Vagina (tissue), 2 donors: ENCODE data around the gene B4GALT5.

Experiments used
- POLR2A ChIP-seq, 2 donors: fragments of 450-650 bp; IDR thresholded peaks; one replicate each; pipeline ENCODE4 v1.6.1; 2017; ENCODE audit warnings: antibody characterized with exemption in 2 of 2, mild to moderate bottlenecking in 2 of 2, moderate library complexity in 2 of 2
- POLR2AphosphoS5 ChIP-seq, 2 donors: sonication (generic); formaldehyde crosslinking; IDR thresholded peaks; one replicate each; pipeline ENCODE4 v1.9.0; 2017; ENCODE audit warnings: antibody characterized with exemption in 2 of 2, mild to moderate bottlenecking in 2 of 2, low read depth in 1 of 2; ENCODE audit not compliant: insufficient read depth in 1 of 2
- TF ChIP-seq, protein P1 (sequence below), 3 experiments: fragments of 450-650 bp in 2 of 3; fragments of 200-600 bp in 1 of 3; sonication (generic) in 1 of 3; IDR thresholded peaks; one replicate each; pipeline ENCODE4 v1.5.1; 2017 to 2019; ENCODE audit warnings: antibody characterized with exemption in 3 of 3, mild to moderate bottlenecking in 2 of 3, moderate library complexity in 2 of 3

DNA sequence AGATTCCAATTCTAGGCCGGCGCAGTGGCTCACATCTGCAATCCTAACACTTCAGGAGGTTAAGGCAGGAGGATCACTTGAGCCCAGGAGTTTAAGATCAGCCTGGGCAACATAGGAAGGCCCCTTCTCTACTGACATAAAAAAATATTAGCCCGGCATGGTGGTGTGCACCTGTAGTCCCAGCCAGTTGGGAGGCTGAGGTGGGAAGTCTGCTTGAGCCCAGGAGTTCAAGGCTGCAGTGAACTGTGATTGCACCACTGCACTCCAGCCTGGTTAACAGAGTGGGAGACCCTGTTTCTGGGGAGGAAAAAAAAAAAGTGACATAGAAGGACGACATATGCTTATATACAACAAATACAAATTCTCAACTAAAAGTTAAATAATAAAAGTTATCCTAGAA is 30.9 kb downstream of the B4GALT5 start:
- TF ChIP-seq POLR2A (IDR thresholded peaks at IDR 0.05): no peak
- TF ChIP-seq, protein P1, sequence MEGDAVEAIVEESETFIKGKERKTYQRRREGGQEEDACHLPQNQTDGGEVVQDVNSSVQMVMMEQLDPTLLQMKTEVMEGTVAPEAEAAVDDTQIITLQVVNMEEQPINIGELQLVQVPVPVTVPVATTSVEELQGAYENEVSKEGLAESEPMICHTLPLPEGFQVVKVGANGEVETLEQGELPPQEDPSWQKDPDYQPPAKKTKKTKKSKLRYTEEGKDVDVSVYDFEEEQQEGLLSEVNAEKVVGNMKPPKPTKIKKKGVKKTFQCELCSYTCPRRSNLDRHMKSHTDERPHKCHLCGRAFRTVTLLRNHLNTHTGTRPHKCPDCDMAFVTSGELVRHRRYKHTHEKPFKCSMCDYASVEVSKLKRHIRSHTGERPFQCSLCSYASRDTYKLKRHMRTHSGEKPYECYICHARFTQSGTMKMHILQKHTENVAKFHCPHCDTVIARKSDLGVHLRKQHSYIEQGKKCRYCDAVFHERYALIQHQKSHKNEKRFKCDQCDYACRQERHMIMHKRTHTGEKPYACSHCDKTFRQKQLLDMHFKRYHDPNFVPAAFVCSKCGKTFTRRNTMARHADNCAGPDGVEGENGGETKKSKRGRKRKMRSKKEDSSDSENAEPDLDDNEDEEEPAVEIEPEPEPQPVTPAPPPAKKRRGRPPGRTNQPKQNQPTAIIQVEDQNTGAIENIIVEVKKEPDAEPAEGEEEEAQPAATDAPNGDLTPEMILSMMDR (IDR thresholded peaks at IDR 0.05): no peak
- TF ChIP-seq POLR2AphosphoS5 (IDR thresholded peaks at IDR 0.05; ENCODE audit: insufficient read depth in 1 of 2, low read depth in 1 of 2): no peak
